Endodermal cell (in vitro differentiated cells): ENCODE data around the gene FZD1. TPM values are rescaled to one million over a fixed set of nuclear protein-coding genes. Genes with fewer than 3 reads are reported as not detected.

Source experiments
- DNase-seq: peaks from one replicate; pipeline ENCODE4 v3.0.0-alpha.2; 2017
- H3K27ac ChIP-seq: 2 replicates; pipeline ENCODE4 v1.5.1; 2013; ENCODE audit warnings: mild to moderate bottlenecking, low read depth, low read length, moderate library complexity
- H3K27me3 ChIP-seq: 2 replicates; pipeline ENCODE4 v1.6.1; 2013; ENCODE audit warnings: mild to moderate bottlenecking, low read length, moderate library complexity; ENCODE audit not compliant: insufficient read depth, control insufficient read depth, poor library complexity, severe bottlenecking
- H3K36me3 ChIP-seq: 2 replicates; pipeline ENCODE4 v1.7.0; 2013; ENCODE audit warnings: mild to moderate bottlenecking, low read length, moderate library complexity; ENCODE audit not compliant: control insufficient read depth, insufficient read depth
- H3K4me1 ChIP-seq: one replicate; pipeline ENCODE4 v1.7.0; 2013; ENCODE audit warnings: low read length; ENCODE audit not compliant: control insufficient read depth, insufficient read depth
- H3K4me3 ChIP-seq: 2 replicates; pipeline ENCODE4 v1.5.1; 2013; ENCODE audit warnings: mild to moderate bottlenecking, low read length, moderate library complexity
- H3K9ac ChIP-seq: 2 replicates; pipeline ENCODE4 v1.6.1; 2013; ENCODE audit warnings: mild to moderate bottlenecking, low read length, moderate library complexity; ENCODE audit not compliant: poor library complexity, severe bottlenecking; ENCODE audit errors: extremely low read depth
- H3K9me3 ChIP-seq: 2 replicates; pipeline ENCODE4 v1.6.1; 2013; ENCODE audit warnings: mild to moderate bottlenecking, low read length, moderate library complexity; ENCODE audit not compliant: control insufficient read depth
- H3K27ac Mint-ChIP-seq: 2 replicates; pipeline ENCODE4 v1.8.0; 2020; ENCODE audit warnings: mixed read lengths
- H3K27me3 Mint-ChIP-seq: 2 replicates; pipeline ENCODE4 v1.8.0; 2021; ENCODE audit warnings: mild to moderate bottlenecking, mixed read lengths; ENCODE audit not compliant: insufficient read depth
- H3K36me3 Mint-ChIP-seq: 2 replicates; pipeline ENCODE4 v1.8.0; 2020; ENCODE audit warnings: low read depth, mixed read lengths
- H3K4me1 Mint-ChIP-seq: 2 replicates; pipeline ENCODE4 v1.8.0; 2020; ENCODE audit warnings: mixed read lengths
- H3K4me3 Mint-ChIP-seq: 2 replicates; pipeline ENCODE4 v1.8.0; 2020; ENCODE audit warnings: mild to moderate bottlenecking, moderate library complexity, mixed read lengths
- H3K9me3 Mint-ChIP-seq: 2 replicates; pipeline ENCODE4 v1.8.0; 2020; ENCODE audit warnings: mild to moderate bottlenecking, mixed read lengths
- CTCF ChIP-seq: fragments of 200-600 bp; sonication (generic); conservative IDR thresholded peaks from 2 replicates; pipeline ENCODE4 v1.5.0; 2021; ENCODE audit warnings: antibody characterized with exemption, mild to moderate bottlenecking
- WGBS, 2 experiments: methylation state at CpG; one replicate each; pipeline versions ENCODE4 v1.1.5 to v1.1.7; 2013; ENCODE audit warnings: missing lambda C conversion rate in 2 of 2, mixed read lengths in 1 of 2; ENCODE audit not compliant: insufficient coverage in 1 of 2, insufficient read length in 1 of 2; 5-methylcytosine and 5-hydroxymethylcytosine counted together
- total RNA-seq, 2 donors: library from RNA; stranded (reverse); fragmentation: NEBNext Ultra II Directional in 1 of 2; extraction: Animal tissue kit (Norgen Biotek cat#: 25700) in 1 of 2; gene quantifications; 2 replicates in 1 of 2; 3 replicates in 1 of 2; pipeline ENCODE4 v1.2.1, GENCODE V29; 2021

Gene FZD1
- total RNA-seq, 2 donors from 2014 or later = 2.5 to 4.7 TPM

GRCh38 chr7:91293136-91293535, 28.9 kb downstream of the FZD1 start:
- Mint-ChIP-seq H3K4me1 (peaks cover 1% of the 10 kb centered on the region), H3K4me3 (no peak overlapping the region), H3K27me3 (peaks cover 37% of the 10 kb centered on the region), H3K36me3 (no peaks in the 10 kb centered on the region), H3K27ac (no peak overlapping the region), H3K9me3 (peaks cover 5% of the 10 kb centered on the region)
- no peaks in the 10 kb centered on the region for H3K36me3 ChIP-seq
- no peaks in the 10 kb centered on the region for H3K4me1 ChIP-seq
- no peak overlapping the region for H3K9ac ChIP-seq
- no peak overlapping the region for H3K27ac ChIP-seq
- H3K4me3 ChIP-seq = no peak overlapping the region
- TF ChIP-seq CTCF = no peak
- peaks cover 6% of the 10 kb centered on the region for H3K27me3 ChIP-seq
- H3K9me3 ChIP-seq = peaks cover 3% of the 10 kb centered on the region
- WGBS, 2 experiments = 91 to 100% methylated on average over 1 to 2 of the region's 2 CpGs
- no peak for DNase-seq

- no peak overlapping the region for H3K27ac ChIP-seq
- peaks cover 37% of the 10 kb centered on the region for H3K27me3 Mint-ChIP-seq
- H3K9ac ChIP-seq = no peak overlapping the region
- H3K4me1 ChIP-seq = no peaks in the 10 kb centered on the region
- TF ChIP-seq CTCF = no peak
- peaks cover 5% of the 10 kb centered on the region for H3K9me3 Mint-ChIP-seq
- 94% methylated on average over 1 of the region's 1 CpG; no CpG with 5 or more reads in 1 of the 2 experiments for WGBS, 2 experiments
- peaks cover 6% of the 10 kb centered on the region for H3K27me3 ChIP-seq
- no peak for DNase-seq
- no peak overlapping the region for H3K4me3 Mint-ChIP-seq
- H3K36me3 Mint-ChIP-seq = no peaks in the 10 kb centered on the region
- peaks cover 3% of the 10 kb centered on the region for H3K9me3 ChIP-seq
- no peak overlapping the region for H3K27ac Mint-ChIP-seq
- no peak overlapping the region for H3K4me3 ChIP-seq
- no peaks in the 10 kb centered on the region for H3K36me3 ChIP-seq
- H3K4me1 Mint-ChIP-seq = peaks cover 1% of the 10 kb centered on the region
Observed at GRCh38 chr7:91293840-91294239, 29.6 kb downstream of the FZD1 start.

GRCh38 chr7:91294639-91295220, 30.5 kb downstream of the FZD1 start:
- H3K27me3 ChIP-seq = peaks cover 6% of the 10 kb centered on the region
- H3K9me3 Mint-ChIP-seq = peaks cover 5% of the 10 kb centered on the region
- H3K27ac Mint-ChIP-seq = no peak overlapping the region
- no peaks in the 10 kb centered on the region for H3K36me3 Mint-ChIP-seq
- H3K4me3 ChIP-seq = no peak overlapping the region
- WGBS, 2 experiments = 91 to 100% methylated on average over 3 to 6 of the region's 6 CpGs
- H3K4me1 ChIP-seq = no peaks in the 10 kb centered on the region
- TF ChIP-seq CTCF = no peak
- peaks cover 35% of the 10 kb centered on the region for H3K27me3 Mint-ChIP-seq
- H3K4me3 Mint-ChIP-seq = no peak overlapping the region
- H3K9ac ChIP-seq = no peak overlapping the region
- no peak for DNase-seq
- no peaks in the 10 kb centered on the region for H3K36me3 ChIP-seq
- no peak overlapping the region for H3K27ac ChIP-seq
- H3K4me1 Mint-ChIP-seq = peaks cover under 1% of the 10 kb centered on the region
- peaks cover 3% of the 10 kb centered on the region for H3K9me3 ChIP-seq
